HPDE6-E6E7 (cell line): Measurements from ENCODE around the gene ZBTB44.
"Not testable (repeated sequence)": the region's sequence is repeated elsewhere in the genome, so short reads cannot be mapped to it uniquely, and the experiment has no call there.

Experiments used
- DNase-seq: peaks from one replicate; pipeline ENCODE4 v3.0.0; 2011; ENCODE audit warnings: missing footprints; ENCODE audit errors: extremely low spot score

The ZBTB44 gene, protein sequence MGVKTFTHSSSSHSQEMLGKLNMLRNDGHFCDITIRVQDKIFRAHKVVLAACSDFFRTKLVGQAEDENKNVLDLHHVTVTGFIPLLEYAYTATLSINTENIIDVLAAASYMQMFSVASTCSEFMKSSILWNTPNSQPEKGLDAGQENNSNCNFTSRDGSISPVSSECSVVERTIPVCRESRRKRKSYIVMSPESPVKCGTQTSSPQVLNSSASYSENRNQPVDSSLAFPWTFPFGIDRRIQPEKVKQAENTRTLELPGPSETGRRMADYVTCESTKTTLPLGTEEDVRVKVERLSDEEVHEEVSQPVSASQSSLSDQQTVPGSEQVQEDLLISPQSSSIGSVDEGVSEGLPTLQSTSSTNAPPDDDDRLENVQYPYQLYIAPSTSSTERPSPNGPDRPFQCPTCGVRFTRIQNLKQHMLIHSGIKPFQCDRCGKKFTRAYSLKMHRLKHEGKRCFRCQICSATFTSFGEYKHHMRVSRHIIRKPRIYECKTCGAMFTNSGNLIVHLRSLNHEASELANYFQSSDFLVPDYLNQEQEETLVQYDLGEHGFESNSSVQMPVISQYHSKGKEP

DNA sequence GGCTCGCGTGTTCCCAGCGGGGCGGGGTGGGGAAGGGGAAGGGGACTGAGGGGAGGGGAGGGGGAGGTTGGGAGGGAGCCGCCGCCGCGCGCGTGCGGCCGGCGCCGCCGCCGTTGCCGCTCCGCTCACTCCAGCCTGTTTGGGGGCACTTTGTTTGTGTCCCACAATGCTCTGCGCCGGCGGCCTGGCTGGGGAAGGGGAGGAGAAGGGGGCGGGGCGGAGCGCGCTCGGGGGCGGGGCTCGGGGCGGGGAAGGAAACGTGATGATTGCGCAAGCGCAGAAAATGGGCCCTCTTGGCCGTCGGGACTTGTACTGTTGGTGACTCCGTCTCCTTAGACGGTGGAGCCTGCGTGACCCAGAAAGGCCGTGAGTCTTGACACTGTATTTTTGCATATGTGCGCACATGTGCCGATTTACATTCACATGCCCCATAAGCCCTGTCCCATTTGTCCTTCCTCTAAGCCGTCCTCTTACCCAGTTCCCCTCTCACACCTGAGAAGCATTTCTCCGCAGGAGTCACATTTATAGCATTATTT, at the start of gene ZBTB44:
ZBTB44 (minus strand) TSS at position 168 of the 536 bp plus-strand sequence. CDS start 53,044 bp downstream, outside the sequence.
- peak; percentile 71 for DNase-seq

DNA sequence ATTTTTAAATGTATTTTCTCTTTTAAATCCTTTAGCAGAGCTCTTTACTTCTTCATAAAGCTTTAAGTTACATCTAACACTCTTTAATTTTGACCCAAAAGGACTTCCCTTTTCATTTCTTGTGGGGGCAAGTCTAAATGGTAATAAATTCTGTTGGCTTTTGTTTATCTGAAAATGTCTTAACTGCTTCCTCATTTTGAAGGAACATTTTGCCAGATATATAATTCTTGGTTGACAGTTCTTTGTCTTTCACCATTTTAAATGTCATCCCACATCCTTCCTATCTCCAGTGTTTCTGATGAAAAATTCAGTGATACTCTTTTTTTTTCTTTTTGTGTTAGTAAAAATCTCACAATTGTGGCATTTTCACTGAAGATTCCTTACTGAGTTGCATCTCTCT, 44.7 kb upstream of the ZBTB44 start:
- DNase-seq: no peak

DNA sequence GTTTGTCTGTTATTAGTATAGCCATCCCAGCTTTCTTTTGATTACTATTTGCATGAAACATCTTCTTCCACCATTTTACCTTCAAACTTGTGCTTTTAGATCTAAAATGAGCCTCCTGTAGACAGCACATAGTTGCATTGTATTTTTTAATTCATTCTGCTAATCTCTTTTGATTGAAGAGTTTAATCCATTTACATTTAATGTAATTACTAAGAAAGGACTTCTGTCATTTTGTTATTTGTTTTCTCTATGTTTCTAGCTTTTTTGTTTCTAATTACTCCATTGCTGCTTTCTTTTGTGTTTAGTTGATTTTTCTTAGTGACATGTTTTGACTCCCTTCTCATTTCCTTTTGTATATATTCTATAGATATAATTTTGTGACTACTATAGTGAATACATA, 43.7 kb upstream of the ZBTB44 start:
- DNase-seq: no peak

DNA sequence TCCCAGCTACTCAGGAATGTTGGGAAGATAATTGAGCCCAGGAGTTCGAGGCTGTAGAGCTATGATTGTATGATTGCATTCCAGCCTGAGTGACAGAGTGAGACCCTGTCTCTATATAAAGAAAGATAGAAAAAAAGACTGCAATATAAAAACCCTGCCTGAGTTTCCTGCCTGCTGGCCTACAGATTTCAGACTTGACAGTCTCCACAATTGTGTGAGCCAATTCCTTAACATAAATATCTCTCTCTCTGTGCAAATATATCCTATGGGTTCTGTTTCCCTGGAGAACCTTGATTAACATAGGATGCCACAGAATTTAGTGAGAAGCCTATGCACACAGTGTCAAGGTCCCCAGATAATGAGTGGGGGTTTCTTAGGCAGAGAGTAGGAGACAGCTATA, 32.5 kb upstream of the ZBTB44 start:
- DNase-seq: no peak

DNA sequence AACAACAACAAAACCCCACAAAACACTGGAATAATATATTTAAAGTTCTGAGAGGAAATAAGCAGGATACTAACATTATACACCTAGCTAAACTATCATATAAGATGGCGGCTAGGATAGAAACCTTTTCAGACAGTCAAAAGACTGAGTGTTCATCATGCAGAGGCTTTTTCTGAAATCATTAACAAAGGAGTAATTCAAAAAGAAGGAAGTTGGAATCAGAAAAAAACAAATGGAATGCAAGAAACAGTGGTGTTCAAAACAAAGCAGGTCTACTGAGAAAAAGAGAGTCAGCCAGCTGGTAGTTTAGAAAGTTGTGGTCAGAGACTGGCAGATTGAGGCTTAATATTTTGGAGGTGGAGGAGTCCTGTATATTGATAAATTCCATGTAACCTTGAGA, 30.1 kb upstream of the ZBTB44 start:
- DNase-seq: no peak

DNA sequence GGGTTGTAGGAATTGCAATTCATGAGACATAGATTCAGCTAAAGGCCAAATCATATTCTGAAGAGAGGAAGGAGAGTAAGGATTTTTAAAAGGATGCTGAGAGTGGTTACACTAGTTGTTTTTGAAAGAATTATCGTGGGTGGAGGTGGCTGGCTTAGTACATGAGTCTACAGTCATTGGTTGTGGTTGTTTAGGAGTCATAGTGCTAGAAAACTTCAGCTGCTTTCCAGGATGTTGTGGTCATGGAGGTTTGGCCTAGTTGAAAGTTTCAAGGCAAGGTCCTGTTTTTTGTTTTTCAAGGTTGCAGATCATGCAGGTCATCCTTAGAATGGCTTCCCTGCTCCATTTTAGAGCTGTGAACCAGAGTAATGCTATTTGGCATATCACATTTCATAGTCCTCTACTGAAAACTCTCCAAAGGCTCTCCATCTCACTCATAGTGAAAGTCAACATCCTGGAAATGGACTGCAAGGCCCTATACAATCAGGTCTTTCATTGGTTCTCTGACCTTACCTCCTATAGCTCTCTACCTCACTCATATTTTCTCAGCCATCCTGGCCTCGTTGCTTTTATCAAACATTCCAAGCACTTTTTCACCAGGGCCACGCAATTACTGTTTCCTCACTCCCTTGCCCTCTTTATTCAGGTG, 26.1 kb upstream of the ZBTB44 start:
- no peak for DNase-seq

DNA sequence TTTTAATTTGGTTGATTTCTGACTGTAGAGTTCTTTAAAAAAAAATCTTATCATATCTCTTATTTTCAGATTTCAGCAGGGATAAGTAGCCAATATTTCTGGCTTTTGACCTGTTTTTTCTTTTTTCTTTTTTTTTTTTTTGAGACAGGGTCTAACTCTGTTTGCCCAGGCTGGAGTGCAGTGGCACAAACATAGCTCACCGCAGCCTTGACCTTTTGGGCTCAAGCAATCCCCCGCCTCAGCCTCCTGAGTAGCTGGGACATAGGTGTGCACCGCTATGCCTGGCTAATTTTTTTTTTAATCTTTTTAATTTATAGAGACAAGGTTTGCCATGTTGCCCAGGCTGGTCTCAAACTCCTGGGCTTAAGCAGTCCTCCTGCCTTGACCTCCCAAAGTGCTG, 23.9 kb upstream of the ZBTB44 start:
- no peak for DNase-seq

DNA sequence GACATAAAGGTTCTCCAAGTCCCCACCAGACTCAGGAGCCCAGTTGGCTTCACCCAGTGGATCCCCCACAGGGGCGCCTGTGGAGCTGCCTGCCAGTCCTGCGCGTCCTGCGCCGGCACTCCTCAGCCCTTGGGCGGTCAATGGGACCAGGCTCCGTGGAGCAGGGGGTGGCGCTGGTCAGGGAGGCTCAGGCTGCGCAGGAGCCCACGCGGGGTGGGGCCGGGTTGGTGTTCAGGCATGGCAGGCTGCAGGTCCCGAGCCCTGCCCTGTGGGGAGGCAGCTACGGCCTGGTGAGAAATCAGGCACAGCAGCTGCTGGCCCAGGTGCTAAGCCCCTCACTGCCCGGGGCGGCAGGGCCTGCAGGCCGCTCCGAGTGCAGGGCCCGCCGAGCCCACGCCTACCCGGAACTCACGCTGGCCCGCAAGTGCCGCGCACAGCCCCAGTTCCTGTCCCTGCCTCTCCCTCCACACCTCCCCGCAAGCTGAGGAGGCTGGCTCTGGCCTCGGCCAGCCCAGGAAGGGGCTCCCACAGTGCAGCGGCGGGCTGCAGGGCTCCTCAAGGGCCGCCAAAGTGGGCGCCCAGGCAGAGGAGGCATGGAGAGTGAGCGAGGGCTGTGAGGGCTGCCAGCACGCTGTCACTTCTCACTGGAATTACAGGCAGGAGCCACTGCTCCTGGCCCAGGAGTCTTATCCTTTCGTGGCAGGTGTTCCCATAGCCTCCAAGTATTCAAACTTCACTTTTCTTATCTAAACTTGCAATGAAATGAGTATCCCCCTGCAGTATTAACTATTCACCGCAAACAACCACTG, 22.8 kb upstream of the ZBTB44 start:
- DNase-seq: no peak

DNA sequence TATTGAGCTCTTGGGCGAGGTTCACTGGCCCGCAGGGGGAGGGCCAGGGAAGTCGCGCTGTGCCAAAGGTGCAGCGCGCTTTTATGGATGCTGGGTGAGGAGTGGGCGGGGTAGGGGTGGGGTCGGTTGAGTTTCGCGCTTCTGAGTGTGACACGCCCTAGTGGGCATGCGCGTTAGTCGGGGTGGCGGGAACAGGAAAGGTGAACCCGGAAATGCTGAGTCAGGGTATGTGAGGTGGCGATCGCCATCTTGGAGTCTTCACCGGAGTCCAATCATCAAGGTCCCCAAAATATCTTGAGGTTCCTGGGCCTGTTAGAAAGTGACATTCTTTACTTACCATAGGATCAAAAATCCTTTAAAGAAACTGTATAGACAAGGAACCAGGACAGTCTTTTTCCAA, 16.7 kb upstream of the ZBTB44 start:
- DNase-seq: not testable (repeated sequence)

DNA sequence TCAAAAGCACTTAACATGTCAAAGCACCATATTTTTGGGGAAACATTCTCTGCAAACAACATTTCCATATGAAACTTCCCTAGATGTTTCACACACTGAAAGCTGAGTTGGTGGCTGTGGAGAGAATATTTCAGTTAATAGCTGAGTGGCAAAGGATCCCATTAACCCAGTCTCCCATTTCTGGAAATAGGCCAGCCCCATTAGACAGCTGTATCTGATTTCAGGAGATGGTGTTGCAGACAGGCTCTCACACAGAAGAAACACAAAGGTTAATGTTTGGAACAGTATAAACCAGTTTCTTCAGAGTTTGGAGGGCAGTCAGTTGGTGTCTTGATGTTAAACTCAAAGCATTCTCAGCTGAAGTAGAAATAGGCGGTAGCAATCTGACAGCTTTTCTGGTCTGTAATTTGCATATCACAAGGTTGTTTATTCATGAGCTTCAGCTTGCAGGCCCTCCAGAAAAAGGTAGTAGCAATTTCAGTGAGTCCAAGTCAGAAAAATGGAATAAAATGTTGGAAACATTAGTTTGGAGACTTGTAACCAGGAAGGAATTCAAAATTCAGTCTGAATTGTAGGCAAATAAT, 15.5 kb upstream of the ZBTB44 start:
- no peak for DNase-seq

DNA sequence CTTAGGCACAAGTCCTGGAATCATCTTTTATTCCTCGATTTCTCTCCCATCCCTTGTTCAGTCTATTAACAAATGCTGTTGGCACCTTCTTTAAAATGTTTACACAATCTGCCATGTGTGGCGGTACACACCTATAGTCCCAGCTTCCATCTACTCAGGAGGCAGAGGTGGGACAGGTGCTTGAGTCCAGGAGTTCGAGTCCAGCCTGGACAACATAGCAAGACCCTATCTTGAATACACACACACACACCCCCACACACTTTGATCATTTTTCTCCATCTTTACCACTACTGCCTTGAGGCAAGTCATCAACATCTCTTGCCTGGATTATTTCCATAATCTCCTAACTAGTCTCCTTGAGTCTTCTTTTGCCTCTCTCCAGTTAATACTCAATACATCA, 13.7 kb upstream of the ZBTB44 start:
- no peak for DNase-seq

DNA sequence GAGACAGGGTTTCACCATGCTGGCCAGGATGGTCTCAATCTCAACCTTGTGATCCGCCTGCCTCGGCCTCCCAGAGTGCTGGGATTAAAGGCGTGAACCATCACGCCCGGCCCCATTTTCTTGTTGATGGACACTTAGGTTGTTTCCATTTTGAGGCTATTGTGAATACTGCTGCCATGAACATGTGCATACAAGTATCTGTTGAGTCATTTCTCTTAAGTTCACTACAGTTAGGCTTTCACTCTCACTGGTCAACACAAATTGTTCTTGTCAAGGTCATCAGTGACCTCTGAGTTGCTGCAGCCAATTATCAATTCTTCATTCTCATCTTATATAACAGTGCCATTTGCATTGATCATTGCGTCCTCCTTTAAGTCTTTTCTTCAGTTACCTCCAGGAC, 13.0 kb upstream of the ZBTB44 start:
- DNase-seq: peak; percentile 23

DNA sequence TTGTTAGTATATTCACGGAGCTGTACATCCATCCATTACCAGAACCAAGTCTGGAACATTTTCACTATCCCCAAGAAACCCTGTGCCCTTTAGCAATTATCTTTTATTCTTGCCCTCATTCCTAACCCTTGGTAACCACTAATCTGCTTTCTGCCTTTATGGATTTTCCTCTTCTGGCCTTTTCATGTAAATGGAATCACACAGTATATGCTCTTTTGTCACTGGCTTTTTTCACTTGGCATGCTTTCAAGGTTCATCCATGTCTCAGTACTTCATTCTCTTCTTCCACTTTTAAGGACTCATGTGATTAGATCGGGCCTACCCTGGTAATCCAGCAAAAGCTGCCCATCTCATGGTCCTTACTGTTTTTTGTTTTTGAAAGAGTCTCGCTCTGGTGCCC, 11.0 kb upstream of the ZBTB44 start:
- DNase-seq: no peak

DNA sequence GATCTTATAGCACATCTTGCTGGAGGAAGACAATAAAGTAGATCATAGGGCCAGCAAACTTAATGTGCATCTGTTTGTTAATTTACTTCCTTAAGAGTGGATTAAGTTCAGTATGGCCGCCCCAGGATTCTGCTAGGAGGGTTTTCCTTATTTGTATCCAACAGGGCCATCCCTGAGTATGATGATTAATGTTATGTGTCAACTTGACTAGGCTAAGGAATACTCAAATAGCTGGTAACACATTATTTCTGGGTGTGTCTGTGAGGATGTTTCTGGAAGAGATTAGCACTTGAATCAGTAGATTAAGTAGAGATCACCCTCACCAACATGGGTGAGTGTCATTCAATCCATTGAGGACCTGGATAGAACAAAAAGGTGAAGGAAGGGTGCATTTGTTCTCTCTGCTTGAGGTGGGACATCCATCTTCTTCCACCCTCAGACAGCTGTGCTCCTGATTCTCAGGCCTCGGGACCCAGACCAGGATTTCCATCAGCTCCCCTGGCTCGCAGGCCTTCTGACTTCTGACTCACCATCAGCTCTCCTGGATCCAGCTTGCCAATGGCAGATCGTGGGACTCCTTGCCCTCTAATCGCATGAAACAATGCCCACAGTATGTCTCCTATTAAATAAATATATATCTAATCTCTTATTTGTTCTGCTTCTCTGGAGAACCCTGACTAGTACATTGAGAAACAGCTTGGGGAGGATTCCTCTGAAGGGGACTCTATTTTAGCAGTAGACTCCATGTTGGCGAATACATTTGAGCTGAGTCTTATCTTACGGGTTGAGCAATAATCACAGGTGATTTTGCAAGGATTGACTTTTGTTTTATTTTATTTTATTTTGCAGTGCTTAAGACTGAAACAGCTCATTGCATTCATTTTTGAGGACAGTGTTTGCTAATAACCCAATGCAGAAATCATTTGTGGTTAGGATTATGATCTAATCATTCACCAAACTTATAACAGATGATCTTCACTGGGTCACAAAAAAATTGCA, 9.0 kb upstream of the ZBTB44 start:
- DNase-seq: no peak

DNA sequence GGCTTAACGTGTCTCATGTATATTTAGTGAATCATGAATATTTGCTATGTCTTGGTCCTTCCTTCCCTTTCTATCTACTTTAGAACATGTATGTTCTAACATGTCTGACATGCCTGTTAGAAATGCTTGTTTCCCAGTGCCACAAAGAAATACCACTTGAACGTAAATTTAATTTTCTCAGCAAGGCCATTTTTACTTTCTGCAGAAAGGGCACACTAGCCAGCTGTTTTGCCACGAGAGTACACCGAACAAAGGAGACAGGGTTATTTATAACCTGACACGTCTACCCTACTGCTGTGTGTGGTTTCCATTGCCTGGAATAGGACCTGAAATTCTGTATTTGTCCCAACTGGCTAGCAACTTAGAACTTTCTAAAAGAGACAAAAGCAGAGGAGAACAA, 7.4 kb upstream of the ZBTB44 start:
- DNase-seq: no peak

DNA sequence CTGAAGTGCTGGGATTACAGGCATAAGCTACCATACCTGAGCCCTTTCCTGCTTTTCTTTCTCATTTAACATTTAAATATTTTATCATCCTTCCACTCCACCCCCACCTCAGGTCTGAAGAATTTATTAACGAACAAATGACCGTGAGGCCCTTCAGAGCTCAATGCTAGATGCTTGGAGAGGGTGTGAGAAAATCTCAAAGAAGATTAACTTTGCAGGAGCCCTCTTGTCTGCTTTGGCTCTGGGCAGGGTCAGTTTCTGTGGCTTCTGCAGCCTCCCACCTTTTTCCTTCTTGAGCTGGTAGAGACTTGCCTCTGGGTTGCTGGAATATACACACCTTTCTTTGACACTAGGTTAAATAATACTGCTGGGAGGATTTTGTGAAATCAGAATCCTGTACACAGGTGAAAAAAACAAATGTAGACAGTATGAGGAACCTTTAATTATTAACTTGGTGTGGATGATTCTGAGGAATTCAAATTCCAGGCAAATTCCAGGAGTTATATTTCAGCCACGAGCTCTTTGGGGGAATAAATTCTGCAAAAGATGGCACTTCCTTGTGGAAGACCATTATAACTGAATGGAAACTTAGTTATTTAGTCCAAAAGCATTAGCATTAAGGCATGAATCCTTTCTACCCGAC, 3.4 kb upstream of the ZBTB44 start:
- peak; percentile 4 for DNase-seq

DNA sequence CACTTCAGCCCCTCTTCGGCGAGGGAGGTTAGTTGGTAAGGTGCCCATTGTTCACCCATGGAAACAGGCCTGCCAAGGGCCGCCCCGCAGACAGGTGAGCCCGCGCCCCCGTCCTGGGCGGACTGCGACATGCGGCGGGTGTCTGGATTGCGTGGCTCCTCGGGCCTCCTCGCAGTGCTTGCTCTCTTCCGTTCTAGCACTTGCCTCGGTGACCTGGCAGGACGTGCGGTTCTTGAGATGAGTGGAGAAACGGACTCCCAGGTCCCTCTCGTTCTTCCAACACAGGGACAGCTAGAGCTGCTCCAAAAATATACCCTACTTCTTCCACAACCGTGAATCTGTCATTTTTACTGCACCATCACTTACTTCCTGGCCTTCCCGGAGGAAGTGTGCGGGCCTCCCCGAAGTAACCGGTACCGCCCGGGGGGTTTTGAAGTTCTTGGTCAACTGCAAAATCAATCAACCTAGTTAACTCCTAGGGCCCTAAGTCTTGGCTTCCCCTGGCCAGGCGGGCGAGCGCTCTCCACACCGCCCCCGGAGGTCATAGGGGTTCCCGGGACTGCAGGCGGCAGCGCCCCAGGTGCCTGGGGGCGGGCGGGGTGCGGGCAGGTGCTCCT, 745 bp upstream of the ZBTB44 start:
- DNase-seq: peak; percentile 15

DNA sequence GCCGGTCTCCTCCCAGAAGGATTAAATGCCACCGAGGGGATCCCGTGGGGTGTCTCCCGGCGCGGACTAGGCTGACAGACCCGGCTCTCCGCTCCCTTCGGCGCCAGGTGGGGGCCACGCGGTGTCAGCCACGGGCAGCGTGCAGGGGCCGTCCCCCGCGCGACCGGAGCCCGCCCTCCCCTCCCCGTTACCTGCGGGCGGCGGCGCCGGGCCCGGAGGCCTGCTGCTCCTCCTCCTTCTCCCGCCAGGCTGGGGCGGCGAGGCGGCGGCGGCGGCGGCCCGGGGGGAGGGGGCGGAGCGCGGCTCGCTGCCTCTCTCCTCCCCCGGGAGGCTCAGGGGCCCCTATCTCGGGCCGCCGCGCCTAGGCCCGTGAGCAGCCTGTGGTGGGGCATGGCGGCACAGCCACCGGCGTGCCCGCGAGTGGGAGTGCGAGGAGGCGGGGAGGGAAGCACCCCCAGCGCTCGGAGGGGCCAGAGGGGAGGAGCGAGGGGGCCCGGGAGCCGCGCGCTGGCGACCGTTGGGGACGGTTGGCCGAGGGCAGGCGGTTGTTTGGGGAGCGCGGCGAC, 450 bp downstream of the ZBTB44 start:
- peak; percentile 58 for DNase-seq
